HG03135 (cell line): Measurements from ENCODE around the gene HIRA.

Source experiments
- ATAC-seq: cut with Tn5 transposase; IDR thresholded peaks from one replicate; pipeline ENCODE4 v1.9.1; 2021; ENCODE audit warnings: mild to moderate bottlenecking, moderate library complexity; ENCODE audit not compliant: unreplicated experiment

HIRA gene

DNA sequence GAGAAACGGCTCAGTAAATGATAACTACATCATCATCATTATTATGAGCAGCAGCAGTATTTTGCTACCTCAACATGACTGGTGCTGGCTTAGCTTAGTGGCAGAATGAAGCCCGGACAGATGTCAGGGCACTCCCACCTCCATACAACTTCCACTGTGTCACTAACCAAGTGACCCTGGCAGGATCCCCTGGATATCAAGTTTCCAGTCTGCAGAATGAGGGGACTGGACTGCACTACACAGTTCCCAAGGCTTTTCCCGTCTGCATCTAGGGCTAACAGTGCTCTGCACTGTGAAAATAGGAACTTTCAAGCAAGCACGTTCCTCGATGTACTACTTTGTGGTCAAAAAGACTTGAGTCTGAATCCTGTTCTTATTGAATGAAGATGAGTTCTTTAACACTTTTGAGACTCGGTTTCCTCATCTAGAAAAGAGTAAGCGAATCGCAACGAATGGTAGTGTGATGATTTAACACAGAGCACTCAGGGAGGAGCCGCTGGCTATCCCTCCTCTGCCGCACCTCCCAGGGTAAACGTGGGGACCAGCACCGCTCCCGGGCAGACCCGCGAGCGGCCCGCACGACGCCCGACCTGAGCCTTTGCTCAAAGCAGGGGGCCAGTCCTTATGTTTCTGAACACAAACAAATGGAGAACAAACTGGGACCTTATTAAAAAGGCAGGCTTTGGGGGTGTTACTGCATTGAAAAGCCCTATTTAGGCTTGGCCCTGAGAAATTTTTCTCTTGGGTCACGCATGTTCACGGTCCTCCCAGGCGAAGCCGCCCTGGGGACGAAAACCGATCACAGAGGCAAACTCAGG is 140.9 kb downstream of the HIRA start:
- peak; percentile 11 for ATAC-seq

DNA sequence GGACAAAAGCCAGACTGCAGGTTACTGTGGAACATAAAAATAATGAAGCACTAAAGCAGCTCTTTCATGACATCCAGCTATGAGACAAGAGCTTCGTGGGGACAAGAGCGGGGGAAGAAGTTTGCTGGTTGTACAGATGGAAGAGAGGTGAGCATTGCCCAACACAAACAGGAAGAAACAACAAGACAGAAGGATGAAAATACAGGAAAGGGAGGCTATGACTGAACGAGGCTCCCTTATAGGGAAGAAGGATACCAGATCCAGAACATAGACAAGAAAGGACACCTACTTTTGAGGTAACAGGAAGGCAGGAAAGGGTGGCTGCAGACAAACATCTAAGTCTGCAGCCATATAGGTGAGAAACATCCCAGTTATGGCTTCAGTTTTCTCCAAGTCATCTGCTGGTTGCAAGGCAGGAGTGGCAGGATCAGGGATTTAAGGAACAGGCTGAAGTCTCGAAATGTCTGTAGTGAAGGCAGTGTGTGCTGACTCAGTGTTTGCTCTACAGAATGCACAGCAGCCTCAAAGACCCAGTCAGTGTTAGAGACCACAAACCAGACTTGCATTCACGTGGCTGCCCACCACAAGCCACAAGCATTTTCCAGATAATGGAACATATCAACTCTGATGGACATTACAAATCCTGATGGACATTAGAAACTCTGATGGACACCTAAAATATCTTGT is 141.9 kb downstream of the HIRA start:
- ATAC-seq = no peak

DNA sequence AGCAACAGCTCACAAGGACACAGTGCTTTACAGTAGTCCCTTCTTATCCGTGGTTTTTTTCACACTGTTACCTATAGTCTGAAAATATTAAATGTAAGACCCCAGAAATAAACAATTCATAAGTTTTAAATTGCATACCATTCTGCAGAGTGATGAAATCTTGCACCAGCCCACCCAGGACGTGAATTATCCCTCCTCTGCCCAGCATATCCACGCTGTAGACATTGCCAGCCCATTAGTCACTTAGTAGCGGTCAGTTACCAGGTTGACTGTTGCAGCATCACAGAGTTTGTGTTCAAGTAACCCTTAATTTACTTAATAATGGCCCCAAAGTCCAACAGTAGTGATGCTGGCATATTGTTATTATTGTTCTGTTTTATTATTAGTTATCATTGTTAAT is 143.6 kb downstream of the HIRA start:
- no peak for ATAC-seq

DNA sequence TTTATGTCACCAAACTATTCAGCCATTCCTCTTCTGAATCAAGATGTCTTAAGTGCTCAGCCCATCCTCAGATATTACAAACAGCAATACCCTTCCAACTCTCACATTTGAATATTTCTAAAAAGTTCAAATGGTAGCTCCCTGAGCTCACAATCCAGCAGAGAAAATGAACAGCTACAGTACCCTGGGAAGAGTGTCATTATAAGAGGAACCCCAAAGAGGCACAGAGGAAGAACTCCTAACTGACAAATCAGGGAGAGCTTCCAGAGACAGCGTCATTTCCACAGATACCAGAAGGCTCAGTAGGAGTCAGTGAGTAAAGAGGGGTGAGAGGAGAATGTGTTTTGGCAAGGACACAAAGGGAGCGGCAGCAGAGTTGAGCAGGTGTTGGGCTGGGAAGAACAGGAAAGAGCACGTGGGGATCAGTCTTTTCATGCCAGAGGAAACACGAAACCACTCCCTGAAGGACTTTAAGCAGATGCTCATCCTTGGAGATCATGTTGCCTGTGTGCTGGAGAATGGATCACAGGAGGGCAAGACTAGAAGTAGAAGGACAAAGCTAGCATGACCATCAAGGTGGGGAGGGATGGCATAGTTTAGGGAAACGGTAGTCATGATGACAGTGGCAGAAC is 144.3 kb downstream of the HIRA start:
- no peak for ATAC-seq

DNA sequence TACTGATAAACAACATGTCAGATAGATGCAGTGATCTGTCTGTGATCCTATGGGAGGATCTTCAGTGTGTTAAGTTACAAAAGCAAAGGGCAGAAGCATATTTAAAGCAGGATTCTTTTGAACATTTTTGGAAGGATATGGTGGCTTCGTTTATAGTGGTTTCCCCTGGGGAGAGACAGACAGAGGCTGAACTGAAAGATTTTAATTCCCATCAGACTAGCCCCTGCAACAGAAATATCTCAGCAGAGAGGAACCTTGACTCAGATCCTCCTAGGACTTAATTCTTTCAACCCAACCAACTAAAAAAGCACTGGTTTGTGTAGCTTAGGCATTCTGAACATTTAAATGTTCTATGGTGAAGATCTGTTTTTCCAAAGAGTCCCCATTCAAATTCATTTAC is 145.7 kb downstream of the HIRA start:
- no peak for ATAC-seq
